ENCODE data around the gene RTF2.
A peak's percentile ranks its signal among the peaks of the same experiment; 100 is the strongest.

Gene RTF2

GRCh38 chr20:56468316-56469076 is at the start of gene RTF2:
Gene RTF2 (plus strand): TSS chr20:56468627. CDS start chr20:56468698, 71 bp downstream.
- in situ Hi-C loops (cut with HindIII; ENCODE audit: low pct_ligation_motif_present, low pct_unique_long_range_greater_than_20kb, low sequenced_read_pairs) = no loop called here
- peak; percentile 88 for DNase-seq

GRCh38 chr20:56420028-56420427 is 48.4 kb upstream of the RTF2 start:
- in situ Hi-C loops (cut with HindIII; ENCODE audit: low pct_ligation_motif_present, low pct_unique_long_range_greater_than_20kb, low sequenced_read_pairs) = no loop called here
- DNase-seq = no peak

GRCh38 chr20:56420940-56421688 is 47.3 kb upstream of the RTF2 start:
- peak; percentile 61 for DNase-seq
- in situ Hi-C loops (cut with HindIII; ENCODE audit: low pct_ligation_motif_present, low pct_unique_long_range_greater_than_20kb, low sequenced_read_pairs) = no loop called here

- DNase-seq = peak; percentile 86
- in situ Hi-C loops (cut with HindIII; ENCODE audit: low pct_ligation_motif_present, low pct_unique_long_range_greater_than_20kb, low sequenced_read_pairs) = no loop called here
These were observed 46.2 kb upstream of the RTF2 start for GRCh38 chr20:56422076-56422823.

GRCh38 chr20:56422824-56423189 is 45.6 kb upstream of the RTF2 start:
- DNase-seq = no peak
- in situ Hi-C loops (cut with HindIII; ENCODE audit: low pct_ligation_motif_present, low pct_unique_long_range_greater_than_20kb, low sequenced_read_pairs) = no loop called here

GRCh38 chr20:56423211-56423610 is 45.2 kb upstream of the RTF2 start:
- in situ Hi-C loops (cut with HindIII; ENCODE audit: low pct_ligation_motif_present, low pct_unique_long_range_greater_than_20kb, low sequenced_read_pairs) = no loop called here
- DNase-seq = no peak

- DNase-seq = no peak
- in situ Hi-C loops (cut with HindIII; ENCODE audit: low pct_ligation_motif_present, low pct_unique_long_range_greater_than_20kb, low sequenced_read_pairs) = no loop called here
These were observed 44.5 kb upstream of the RTF2 start for GRCh38 chr20:56423886-56424285.

GRCh38 chr20:56424931-56425330 is 43.5 kb upstream of the RTF2 start:
- in situ Hi-C loops (cut with HindIII; ENCODE audit: low pct_ligation_motif_present, low pct_unique_long_range_greater_than_20kb, low sequenced_read_pairs) = no loop called here
- no peak for DNase-seq

- DNase-seq = no peak
- in situ Hi-C loops (cut with HindIII; ENCODE audit: low pct_ligation_motif_present, low pct_unique_long_range_greater_than_20kb, low sequenced_read_pairs) = no loop called here
These were observed 42.4 kb upstream of the RTF2 start for GRCh38 chr20:56426026-56426425.

GRCh38 chr20:56426926-56427325 is 41.5 kb upstream of the RTF2 start:
- in situ Hi-C loops (cut with HindIII; ENCODE audit: low pct_ligation_motif_present, low pct_unique_long_range_greater_than_20kb, low sequenced_read_pairs) = no loop called here
- no peak for DNase-seq

- in situ Hi-C loops (cut with HindIII; ENCODE audit: low pct_ligation_motif_present, low pct_unique_long_range_greater_than_20kb, low sequenced_read_pairs) = no loop called here
These were observed 40.6 kb upstream of the RTF2 start for GRCh38 chr20:56427797-56428196.

GRCh38 chr20:56428410-56428809 is 40.0 kb upstream of the RTF2 start:
- no peak for DNase-seq
- in situ Hi-C loops (cut with HindIII; ENCODE audit: low pct_ligation_motif_present, low pct_unique_long_range_greater_than_20kb, low sequenced_read_pairs) = no loop called here

More at GRCh38 chr20:56427797-56428196, 40.6 kb upstream of the RTF2 start:
- no peak for DNase-seq

- no peak for DNase-seq
- in situ Hi-C loops (cut with HindIII; ENCODE audit: low pct_ligation_motif_present, low pct_unique_long_range_greater_than_20kb, low sequenced_read_pairs) = no loop called here
These were observed 39.5 kb upstream of the RTF2 start for GRCh38 chr20:56428881-56429280.

- DNase-seq = no peak
- in situ Hi-C loops (cut with HindIII; ENCODE audit: low pct_ligation_motif_present, low pct_unique_long_range_greater_than_20kb, low sequenced_read_pairs) = no loop called here
These were observed 38.9 kb upstream of the RTF2 start for GRCh38 chr20:56429502-56429901.

GRCh38 chr20:56429941-56430340 is 38.5 kb upstream of the RTF2 start:
- no peak for DNase-seq
- in situ Hi-C loops (cut with HindIII; ENCODE audit: low pct_ligation_motif_present, low pct_unique_long_range_greater_than_20kb, low sequenced_read_pairs) = no loop called here

- in situ Hi-C loops (cut with HindIII; ENCODE audit: low pct_ligation_motif_present, low pct_unique_long_range_greater_than_20kb, low sequenced_read_pairs) = no loop called here
- DNase-seq = no peak
These were observed 38.0 kb upstream of the RTF2 start for GRCh38 chr20:56430461-56430860.

GRCh38 chr20:56430957-56431356 is 37.5 kb upstream of the RTF2 start:
- in situ Hi-C loops (cut with HindIII; ENCODE audit: low pct_ligation_motif_present, low pct_unique_long_range_greater_than_20kb, low sequenced_read_pairs) = no loop called here
- no peak for DNase-seq

GRCh38 chr20:56431471-56431870 is 37.0 kb upstream of the RTF2 start:
- no peak for DNase-seq
- in situ Hi-C loops (cut with HindIII; ENCODE audit: low pct_ligation_motif_present, low pct_unique_long_range_greater_than_20kb, low sequenced_read_pairs) = no loop called here

- in situ Hi-C loops (cut with HindIII; ENCODE audit: low pct_ligation_motif_present, low pct_unique_long_range_greater_than_20kb, low sequenced_read_pairs) = no loop called here
- DNase-seq = no peak
These were observed 35.1 kb upstream of the RTF2 start for GRCh38 chr20:56433221-56433879.

Measured in ACHN (cell line).